GM19372 (cell line): ENCODE measurements around the gene SPIN1.

Experiments
- ATAC-seq: cut with Tn5 transposase; IDR thresholded peaks from one replicate; pipeline ENCODE4 v1.9.1; 2021; ENCODE audit warnings: mild to moderate bottlenecking, low read depth, moderate library complexity; ENCODE audit not compliant: unreplicated experiment

Gene SPIN1

GRCh38 chr9:88387552-88388202 is 567 bp upstream of the SPIN1 start:
- peak; percentile 4 for ATAC-seq

DNA sequence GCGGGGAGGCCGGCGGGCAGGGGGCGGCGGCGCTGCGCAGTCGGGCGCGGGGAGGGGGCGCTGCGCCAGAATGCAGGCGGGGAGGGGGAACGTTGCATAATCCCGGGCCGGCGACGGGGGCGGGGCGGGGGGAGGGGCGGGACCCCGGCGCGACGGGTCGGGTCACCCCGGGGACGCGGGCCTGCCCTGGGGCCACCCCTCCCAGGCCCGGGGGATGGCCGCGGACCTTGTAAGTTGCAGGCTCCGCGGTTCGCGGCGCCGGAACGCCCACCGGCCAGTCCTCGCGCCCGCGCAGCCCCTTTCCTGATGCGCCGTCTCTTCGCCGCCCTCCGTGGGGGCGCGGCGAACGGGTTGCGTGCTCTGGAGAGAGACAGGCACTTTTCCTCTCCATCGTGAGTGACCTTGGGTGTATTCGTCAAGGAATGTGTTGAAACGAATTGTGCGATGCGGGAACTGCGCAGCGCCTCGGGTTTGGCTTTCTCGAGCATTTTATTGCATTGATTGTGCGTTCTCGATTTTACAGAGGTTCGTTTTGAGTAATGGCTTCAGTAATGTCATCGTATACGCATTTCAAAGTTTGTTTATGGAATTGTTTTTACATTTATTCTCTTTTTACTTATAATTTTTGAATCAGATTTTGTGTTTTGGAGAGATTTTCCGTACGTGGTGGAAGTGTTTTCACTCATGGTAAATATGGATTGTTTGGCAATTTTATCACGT is 802 bp downstream of the SPIN1 start:
- ATAC-seq, result peak; percentile 23

- no peak for ATAC-seq
Measured at GRCh38 chr9:88390371-88390990, 2.2 kb downstream of the SPIN1 start.

- ATAC-seq, result no peak
Measured at GRCh38 chr9:88391236-88391635, 3.0 kb downstream of the SPIN1 start.

- ATAC-seq, result no peak
Measured at GRCh38 chr9:88391921-88392320, 3.7 kb downstream of the SPIN1 start.

DNA sequence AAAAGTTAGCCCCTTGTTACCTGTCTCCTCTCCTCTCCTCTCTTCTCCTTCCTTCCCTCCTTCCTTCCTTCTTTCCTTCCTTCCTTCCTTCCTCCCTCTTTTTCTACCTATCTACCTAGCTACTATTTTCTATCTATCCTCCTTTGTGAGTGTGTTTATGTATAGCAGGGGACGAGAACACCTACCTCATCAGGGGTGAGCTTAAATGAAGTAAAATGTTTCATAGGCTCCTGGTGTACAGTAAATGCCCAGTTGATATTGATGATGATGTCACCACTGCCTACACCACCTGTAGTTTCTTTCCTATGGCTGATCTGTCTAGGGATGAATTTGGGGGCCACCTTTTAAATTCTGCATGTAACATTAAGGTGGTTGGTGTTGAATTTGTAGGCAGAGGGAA is 4.3 kb downstream of the SPIN1 start:
- ATAC-seq, result no peak

DNA sequence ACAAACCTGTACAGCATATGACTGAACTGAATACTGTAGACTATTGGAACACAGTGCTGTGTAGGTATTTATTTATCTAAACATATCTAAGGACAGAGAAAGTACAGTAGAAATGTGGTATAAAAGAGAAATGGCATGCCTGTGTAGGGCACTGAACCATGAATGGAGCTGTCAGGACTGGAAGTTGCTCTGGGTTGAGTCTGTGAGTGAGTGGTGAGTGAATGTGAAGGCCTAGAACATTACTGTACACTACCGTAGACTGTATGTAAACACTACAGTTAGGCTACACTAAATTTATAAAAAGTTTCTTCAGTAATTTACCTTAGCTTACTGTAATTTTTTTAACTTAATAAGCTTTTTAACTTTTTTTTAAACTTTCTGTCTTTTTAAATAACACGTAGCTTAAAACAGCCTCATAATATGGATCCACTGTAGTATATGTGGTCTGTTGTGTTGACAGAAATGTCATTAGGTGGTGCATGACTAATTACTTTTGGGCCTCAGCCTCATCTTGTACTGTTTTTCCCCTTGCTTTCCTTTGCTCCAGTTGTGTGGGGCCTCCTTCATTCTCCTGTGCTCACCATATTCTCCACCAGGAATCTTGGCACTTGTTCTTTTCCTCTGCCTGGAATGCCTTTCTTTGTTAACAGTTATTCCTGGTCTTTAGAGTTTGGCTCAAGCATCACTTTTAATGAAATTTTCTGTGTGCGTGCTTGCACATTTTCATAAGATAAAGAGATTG is 8.8 kb downstream of the SPIN1 start:
- no peak for ATAC-seq

DNA sequence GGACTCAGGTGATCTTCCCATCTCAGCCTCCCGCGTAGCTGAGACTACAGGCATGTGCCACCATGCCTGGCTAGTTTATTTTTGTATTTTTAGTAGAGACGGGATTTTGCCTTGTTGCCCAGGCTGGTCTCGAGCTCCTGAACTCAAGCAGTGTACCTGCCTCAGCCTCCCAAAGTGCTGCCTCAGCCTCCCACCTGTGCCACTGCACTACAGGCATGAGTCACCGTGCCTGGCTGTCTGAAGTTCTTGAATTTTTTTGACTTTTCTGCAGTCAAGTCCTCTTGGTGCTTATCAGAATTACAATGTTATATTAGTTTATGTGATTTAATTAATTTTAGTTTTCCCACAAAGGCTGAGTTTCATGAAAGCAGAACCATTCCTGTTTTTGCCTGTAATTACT is 9.8 kb downstream of the SPIN1 start:
- ATAC-seq, result no peak

DNA sequence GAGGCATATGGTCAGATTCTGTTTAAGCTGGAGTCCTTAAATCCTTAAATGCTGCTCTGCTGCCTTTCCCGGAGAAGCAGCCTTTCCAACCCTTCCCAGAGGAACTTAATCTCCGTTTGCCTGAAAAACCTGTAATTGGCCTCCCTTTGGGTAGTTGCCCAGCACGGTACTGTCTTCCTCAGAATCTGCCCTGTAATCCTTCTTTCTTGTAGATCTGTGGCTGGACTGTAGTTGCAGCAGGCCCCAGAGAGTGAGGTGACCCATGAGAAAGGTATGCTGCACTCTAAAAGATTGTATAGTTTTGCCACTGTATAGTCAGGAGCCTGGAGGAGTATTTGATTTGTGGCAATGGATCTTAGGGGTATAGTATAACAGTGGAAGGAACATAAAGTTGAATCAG is 11.7 kb downstream of the SPIN1 start:
- no peak for ATAC-seq

GRCh38 chr9:88403340-88403739 is 15.1 kb downstream of the SPIN1 start:
- ATAC-seq, result no peak

DNA sequence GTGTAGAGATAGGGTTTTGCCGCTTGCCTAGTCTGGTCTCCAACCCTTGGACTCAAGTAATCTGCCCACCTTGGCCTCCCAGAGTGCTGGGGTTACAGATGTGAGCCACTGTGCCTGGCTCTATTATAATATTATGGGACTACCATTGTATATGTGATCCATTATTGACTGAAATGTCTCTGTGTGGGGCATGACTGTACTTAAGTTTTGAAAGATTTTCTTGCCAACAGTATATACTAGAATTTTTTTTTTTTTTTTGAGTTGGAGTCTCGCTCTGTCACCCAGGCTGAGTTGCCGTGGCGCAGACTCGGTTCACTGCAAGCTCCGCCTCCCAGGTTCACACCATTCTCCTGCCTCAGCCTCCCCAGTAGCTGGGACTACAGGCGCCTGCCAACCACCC is 17.8 kb downstream of the SPIN1 start:
- no peak for ATAC-seq

- ATAC-seq, result no peak
Measured at GRCh38 chr9:88411471-88411870, 23.2 kb downstream of the SPIN1 start.

DNA sequence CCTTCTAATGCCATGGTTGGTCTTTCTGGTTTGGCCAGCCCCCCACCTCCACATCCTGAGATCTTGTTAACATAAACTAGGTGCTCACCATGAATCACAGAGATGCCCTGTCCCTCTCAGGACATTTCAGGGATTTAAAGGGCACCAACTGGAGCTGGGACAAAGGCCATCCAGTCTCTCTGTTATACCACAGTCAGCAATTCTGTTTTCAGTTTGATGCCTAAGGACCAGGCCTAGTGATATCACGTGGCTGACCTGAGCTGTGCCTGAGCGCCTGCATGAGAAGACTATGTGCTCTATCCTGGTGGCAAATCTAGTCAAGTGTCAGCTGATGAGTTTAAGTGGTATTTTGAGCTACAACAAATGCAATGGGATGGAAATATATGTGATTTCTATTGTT is 26.1 kb downstream of the SPIN1 start:
- ATAC-seq, result no peak

GRCh38 chr9:88418025-88418424 is 29.8 kb downstream of the SPIN1 start:
- ATAC-seq, result no peak

DNA sequence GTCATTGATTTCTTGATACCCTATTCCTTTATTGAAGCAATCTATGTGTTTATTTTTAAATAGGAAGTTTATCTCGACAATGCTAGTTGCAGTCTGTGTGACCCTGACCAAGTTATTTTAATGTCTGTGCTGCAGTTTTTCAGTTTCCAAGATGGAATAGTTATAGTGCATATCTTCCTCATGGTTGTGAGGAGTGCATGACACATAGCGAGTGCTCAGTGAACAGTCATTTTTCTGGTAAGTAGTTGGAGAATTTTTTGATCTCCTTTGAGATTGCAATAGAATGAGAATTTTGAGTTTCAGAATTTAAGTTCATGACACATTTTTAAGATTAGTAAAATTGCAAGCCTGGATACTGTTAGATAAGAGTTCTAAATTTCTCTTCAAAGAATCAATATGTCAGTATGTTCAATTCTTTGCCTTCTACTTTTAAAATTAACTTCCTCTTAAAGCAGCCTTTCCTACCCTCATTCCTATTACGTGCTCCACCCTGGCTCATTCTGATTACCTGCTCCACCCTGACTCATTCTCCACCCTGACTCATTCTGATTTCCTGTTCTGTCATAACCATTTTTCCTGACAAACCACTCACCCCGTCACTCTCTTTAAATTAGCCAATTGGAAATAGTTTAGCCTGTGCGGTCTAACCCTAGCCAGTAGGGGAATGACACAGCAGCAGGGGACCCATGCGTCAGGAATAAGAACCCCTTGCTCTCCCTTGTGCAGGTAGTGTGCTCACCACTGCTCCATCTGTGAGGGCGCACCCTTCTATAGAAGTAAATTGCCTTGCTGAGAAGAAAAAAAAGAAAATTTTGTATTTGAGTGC is 30.7 kb downstream of the SPIN1 start:
- no peak for ATAC-seq

DNA sequence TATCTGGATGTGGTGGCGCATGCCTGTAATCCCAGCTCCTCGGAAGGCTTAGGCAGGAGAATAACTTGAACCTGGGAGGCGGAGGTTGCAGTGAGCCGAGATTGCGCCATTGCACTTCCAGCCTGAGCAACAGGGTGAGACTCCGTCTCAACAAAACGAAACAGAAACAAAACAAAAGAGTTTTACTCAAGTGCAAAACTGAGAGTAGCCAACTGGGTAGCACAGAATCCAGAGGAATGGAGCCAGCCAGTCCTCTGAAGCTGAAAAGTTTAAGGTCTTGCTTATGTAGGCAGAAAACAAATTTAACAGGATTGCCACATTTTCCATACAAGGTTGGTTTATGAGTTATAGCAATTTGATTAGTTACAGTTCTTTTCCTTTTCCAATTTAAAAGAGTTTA is 32.0 kb downstream of the SPIN1 start:
- ATAC-seq, result no peak

DNA sequence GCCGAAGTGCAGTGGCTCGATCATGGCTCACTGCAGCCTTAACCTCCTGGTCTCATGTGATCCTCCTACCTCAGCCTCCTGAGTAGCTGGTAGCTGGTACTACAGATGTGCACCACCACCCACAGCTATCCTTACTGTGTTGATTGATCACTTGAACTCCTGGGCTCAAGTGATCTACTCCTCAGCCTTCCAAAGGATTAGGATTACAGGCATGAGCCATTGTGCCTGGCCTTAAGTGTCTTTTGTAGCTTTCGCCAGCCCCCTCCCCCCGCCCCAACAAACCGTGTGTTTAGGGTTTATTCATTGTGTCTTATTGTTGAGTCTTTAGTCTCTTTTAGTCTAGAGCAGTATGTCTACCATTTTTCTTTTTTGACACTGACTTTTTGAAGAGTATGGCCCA is 33.1 kb downstream of the SPIN1 start:
- ATAC-seq, result no peak

GRCh38 chr9:88425538-88425950 is 37.3 kb downstream of the SPIN1 start:
- ATAC-seq, result no peak

DNA sequence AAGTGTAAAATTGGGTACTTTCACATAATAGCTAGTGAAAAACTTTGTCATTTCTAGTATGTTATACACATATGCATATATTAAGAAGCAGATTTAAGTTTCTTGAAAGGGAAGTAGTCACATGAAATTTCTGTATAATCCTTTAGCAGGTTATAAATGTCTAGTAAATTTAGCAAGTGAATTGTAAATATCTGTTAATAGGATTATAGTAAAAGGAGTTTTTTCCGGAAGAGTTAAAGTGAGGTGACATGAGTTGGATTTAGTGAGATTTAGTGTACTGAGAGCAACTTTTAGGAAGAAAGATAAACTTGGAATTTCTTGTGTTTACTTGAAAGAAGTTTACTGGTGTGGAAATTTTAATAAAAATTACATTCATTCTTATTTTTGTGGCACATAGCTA is 38.4 kb downstream of the SPIN1 start:
- no peak for ATAC-seq
